Muscle of leg (tissue), 11 donors: ENCODE results near the gene RLN2. TPM values are rescaled to one million over a fixed set of nuclear protein-coding genes. Genes with fewer than 3 reads are reported as not detected.

Experiments used
- DNase-seq: peaks from one replicate; pipeline ENCODE4 v3.0.0; 2013
- H3K27ac ChIP-seq: one replicate; pipeline ENCODE4 v1.5.1; 2013; ENCODE audit warnings: mild to moderate bottlenecking, low read length, control low read depth
- H3K27me3 ChIP-seq: one replicate; pipeline ENCODE4 v1.6.1; 2013; ENCODE audit warnings: low read length; ENCODE audit not compliant: control insufficient read depth, insufficient read depth
- H3K36me3 ChIP-seq: one replicate; pipeline ENCODE4 v1.6.1; 2013; ENCODE audit warnings: low read length; ENCODE audit not compliant: control insufficient read depth, insufficient read depth
- H3K4me1 ChIP-seq: one replicate; pipeline ENCODE4 v1.6.1; 2013; ENCODE audit warnings: low read length; ENCODE audit not compliant: control insufficient read depth, insufficient read depth
- H3K4me3 ChIP-seq: one replicate; pipeline ENCODE4 v1.5.1; 2013; ENCODE audit warnings: low read length, control low read depth
- H3K9me3 ChIP-seq: replicated peaks from 2 replicates; pipeline ENCODE4 v1.6.1; 2013; ENCODE audit warnings: low read depth, low read length; ENCODE audit not compliant: control insufficient read depth
- WGBS: methylation state at CpG from one replicate; pipeline ENCODE4 v1.1.5; 2013; ENCODE audit warnings: missing lambda C conversion rate; ENCODE audit not compliant: insufficient coverage; 5-methylcytosine and 5-hydroxymethylcytosine counted together
- polyA plus RNA-seq, 8 donors: library from polyadenylated mRNA; unstranded; fragments of 120-200 nt; gene quantifications; one replicate each; pipeline versions ENCODE4 v1.2.1 to v1.2.3, GENCODE V29; 2013; ENCODE audit warnings: inconsistent platforms in 1 of 8, low replicate concordance in 1 of 8; ENCODE audit not compliant: insufficient read length in 8 of 8, insufficient read depth in 1 of 8
- total RNA-seq: library from RNA; stranded (reverse); fragments of 120-200 nt; gene quantifications from one replicate; pipeline ENCODE4 v1.2.4, GENCODE V29; 2013

Gene RLN2
- total and polyA plus RNA-seq, 9 donors: 0.48 to 1.5 (median 0.82) TPM

DNA sequence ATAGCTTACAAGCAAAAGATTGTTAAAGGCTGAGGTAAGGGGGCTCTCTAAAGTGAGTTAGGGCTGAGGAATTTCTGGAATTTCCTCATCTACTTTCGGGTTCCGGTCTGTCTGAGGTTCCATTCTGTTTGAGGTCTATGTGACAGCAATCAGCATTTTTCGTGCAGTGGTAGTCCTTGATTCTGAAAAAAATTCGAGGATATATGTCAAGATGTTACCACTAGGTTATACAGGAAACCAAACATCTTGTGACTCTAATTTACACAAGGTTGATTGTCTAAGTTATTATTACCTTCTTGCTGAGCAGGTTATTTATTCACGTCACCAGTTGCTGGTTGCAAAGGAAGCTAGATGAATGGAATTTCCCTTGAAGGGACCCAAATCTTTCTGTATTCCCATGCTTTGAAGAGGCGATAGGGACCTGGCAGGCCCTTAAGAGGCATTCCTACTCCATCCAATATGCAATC is 35.2 kb downstream of the RLN2 start:
- no peaks in the 10 kb centered on the region for H3K27me3 ChIP-seq
- H3K4me1 ChIP-seq: no peaks in the 10 kb centered on the region
- no peak overlapping the region for H3K4me3 ChIP-seq
- no peaks in the 10 kb centered on the region for H3K9me3 ChIP-seq
- WGBS: 31% methylated on average over 2 of the region's 6 CpGs
- no peak overlapping the region for H3K27ac ChIP-seq
- no peak for DNase-seq
- no peaks in the 10 kb centered on the region for H3K36me3 ChIP-seq

DNA sequence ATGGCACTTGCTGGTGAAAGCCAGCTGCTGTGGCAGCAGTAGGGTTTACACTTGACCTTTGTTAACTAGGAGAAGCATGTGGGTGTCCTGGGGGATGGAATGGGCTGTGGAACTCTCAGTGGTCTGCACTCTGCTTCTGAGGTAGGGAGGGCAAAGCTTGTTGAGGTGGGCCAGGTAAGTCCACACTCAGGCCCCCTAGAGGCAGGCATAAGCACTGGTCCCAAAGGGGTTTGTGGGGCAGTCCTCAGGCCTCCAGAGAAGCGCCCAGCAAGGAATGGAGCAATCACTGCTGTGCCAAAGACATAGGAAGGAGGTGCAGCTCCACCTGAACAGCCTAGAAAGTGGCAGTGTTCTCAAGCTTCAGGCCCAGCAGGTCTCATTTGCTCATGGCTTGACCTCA is 38.6 kb downstream of the RLN2 start:
- Histone ChIP-seq H3K4me3 (no peak overlapping the region), H3K9me3 (no peaks in the 10 kb centered on the region), H3K27ac (no peak overlapping the region), H3K4me1 (peaks cover 2% of the 10 kb centered on the region), H3K36me3 (no peaks in the 10 kb centered on the region), H3K27me3 (no peaks in the 10 kb centered on the region)
- no peak for DNase-seq
- WGBS: 67% methylated on average over 1 of the region's 1 CpG

DNA sequence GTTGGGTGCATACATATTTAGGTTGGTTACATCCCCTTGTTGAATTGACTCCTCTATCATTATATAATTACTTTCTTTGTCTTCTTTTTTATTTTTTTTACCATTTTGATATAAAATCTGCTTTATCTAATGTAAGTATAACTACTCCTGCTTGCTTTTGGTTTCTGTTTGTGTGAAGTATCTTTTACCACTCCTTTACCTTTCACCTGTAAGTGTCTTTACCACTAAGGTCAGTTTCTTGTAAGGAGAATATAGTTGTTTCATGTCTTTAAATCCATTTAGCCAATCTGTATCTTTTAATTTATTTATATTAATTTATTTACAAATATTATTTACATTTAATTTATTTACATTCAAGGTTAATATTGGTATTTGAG is 40.3 kb downstream of the RLN2 start:
- DNase-seq: no peak
- Histone ChIP-seq H3K4me1 (peaks cover 2% of the 10 kb centered on the region), H3K36me3 (no peaks in the 10 kb centered on the region), H3K27me3 (no peaks in the 10 kb centered on the region), H3K27ac (no peak overlapping the region), H3K9me3 (no peaks in the 10 kb centered on the region), H3K4me3 (no peak overlapping the region)

DNA sequence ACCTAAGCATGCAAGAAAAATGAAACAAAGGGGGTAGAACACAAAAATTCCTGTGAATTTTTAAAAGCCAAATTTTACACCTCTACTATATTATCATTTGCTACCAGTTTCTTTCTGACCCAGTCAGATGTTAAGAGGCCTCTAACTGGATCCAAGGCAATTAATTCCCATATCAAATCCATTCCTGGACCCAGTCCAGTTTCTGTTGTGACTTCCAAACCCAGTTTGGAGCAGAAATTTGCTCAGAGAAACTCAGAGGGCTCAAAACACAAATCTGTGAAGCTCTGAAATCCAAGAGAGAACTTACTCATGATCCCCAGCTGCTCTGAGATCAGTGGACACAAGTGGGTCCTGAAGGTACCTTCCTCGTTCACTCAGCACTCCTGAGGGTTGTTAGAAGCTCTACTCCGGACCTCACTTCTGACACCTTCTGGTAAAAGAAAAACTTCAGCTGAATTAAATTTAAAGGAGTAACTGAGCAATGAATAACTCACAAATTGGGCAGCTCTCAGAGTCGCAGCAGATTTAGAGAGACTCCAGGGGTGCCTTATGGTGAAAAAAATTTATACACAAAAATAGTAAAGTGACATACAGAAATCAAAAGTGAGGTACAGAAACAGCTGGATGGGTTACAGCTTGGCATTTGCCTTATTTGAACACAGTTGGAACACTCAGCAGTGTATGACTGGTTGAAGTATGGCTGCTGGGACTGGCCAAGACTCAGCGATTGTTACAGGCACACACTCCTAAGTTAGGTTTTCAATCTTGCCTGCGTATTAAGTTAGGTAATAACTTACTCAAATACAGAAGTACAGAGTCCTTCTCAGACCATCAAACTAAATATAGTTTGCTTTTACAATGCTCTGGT is 40.9 kb downstream of the RLN2 start:
- no peaks in the 10 kb centered on the region for H3K36me3 ChIP-seq
- H3K9me3 ChIP-seq: no peaks in the 10 kb centered on the region
- DNase-seq: peak; percentile 57
- peak overlapping the region; percentile 78 for H3K27ac ChIP-seq
- H3K4me3 ChIP-seq: no peak overlapping the region
- H3K4me1 ChIP-seq: peaks cover 2% of the 10 kb centered on the region
- no peaks in the 10 kb centered on the region for H3K27me3 ChIP-seq
- WGBS: no CpG with 5 or more reads among the region's 5 CpGs

Other genes with a start within 250 kb of the RLN2 start
- not detected for gene INSL6, start 119.1 kb downstream of the RLN2 start, total RNA-seq
- under 1 TPM in 7 of 8 donors, not detected in 1; 0.11 to 0.45 (median 0.25) TPM for gene INSL6, start 119.1 kb downstream of the RLN2 start, polyA plus RNA-seq
- gene INSL4, start 73.3 kb downstream of the RLN2 start, total RNA-seq: not detected
- gene INSL4, start 73.3 kb downstream of the RLN2 start, polyA plus RNA-seq: under 1 TPM in 1 of 8 donors, not detected in 7; 0.05 TPM
- gene RLN1, start 35.2 kb upstream of the RLN2 start, total RNA-seq: 0.35 TPM
- under 1 TPM in 5 of 8 donors, not detected in 3; 0.23 to 0.67 (median 0.43) TPM for gene RLN1, start 35.2 kb upstream of the RLN2 start, polyA plus RNA-seq
- 28.0 TPM for gene PLGRKT, start 133.2 kb upstream of the RLN2 start, total RNA-seq
- 10 to 100 TPM; 27.4 to 33.7 (median 31.4) TPM for gene PLGRKT, start 133.2 kb upstream of the RLN2 start, polyA plus RNA-seq
- gene CD274, start 145.8 kb upstream of the RLN2 start, total RNA-seq: 0.62 TPM
- under 1 TPM; 0.34 to 0.96 (median 0.74) TPM for gene CD274, start 145.8 kb upstream of the RLN2 start, polyA plus RNA-seq
- 1.3 TPM for gene PDCD1LG2, start 205.8 kb upstream of the RLN2 start, total RNA-seq
- gene PDCD1LG2, start 205.8 kb upstream of the RLN2 start, polyA plus RNA-seq: 1 to 10 TPM in 5 of 8 donors, under 1 TPM in 3; 0.34 to 2.2 (median 1.1) TPM